ENCODE data around the gene CHD9NB. TPM values are rescaled to one million over a fixed set of nuclear protein-coding genes. Genes with fewer than 3 reads are reported as not detected.

Gene CHD9NB
- total and polyA plus RNA-seq, 10 of the 15 experiments (the other 5 are each of a cell fraction or from before 2014, with no cell fraction given) = 0.14 to 1.6 (median 0.73) TPM

- no peak for TF ChIP-seq TCF12 (IDR thresholded peaks at IDR 0.05; ENCODE audit: low read depth, low read length)
- TF ChIP-seq MTA2 (IDR thresholded peaks at IDR 0.05; ENCODE audit: low read depth) = peak; percentile 70
- peak; percentile 56; the same call in 1 of the 2 replicates for TF ChIP-seq HDGF (IDR thresholded peaks at IDR 0.05)
- TF ChIP-seq PAX8 (IDR thresholded peaks at IDR 0.05) = no peak
- no peak for TF ChIP-seq SIN3A (IDR thresholded peaks at IDR 0.05; ENCODE audit: low read depth, low read length)
- TF ChIP-seq ATF7 (IDR thresholded peaks at IDR 0.05; ENCODE audit: low read depth) = no peak
- no peak for TF ChIP-seq STAT3 (IDR thresholded peaks at IDR 0.05; ENCODE audit: low read depth, low read length)
- no peak for TF ChIP-seq MYB (IDR thresholded peaks at IDR 0.05; ENCODE audit: borderline replicate concordance, low read depth, low read length)
- TF ChIP-seq CBX5 (IDR thresholded peaks at IDR 0.05; ENCODE audit: low read depth) = no peak
- TF ChIP-seq RCOR1 (conservative IDR thresholded peaks at IDR 0.05; ENCODE audit: low read depth, low read length) = no peak
- TF ChIP-seq ZNF24 (IDR thresholded peaks at IDR 0.05) = no peak
- peak; percentile 54; the same call in 1 of the 2 replicates for TF ChIP-seq MLLT1 (IDR thresholded peaks at IDR 0.05)
- no peak for TF ChIP-seq SUPT20H (IDR thresholded peaks at IDR 0.05; ENCODE audit: borderline replicate concordance, control insufficient read depth, low read depth, low read length)
- peak; percentile 92; the same call in 2 of the 3 replicates for TF ChIP-seq POU2F2 (IDR thresholded peaks at IDR 0.05; ENCODE audit: borderline replicate concordance, low read depth, low read length)
- peak; percentile 73; the same call in 1 of the 2 replicates for TF ChIP-seq RELB (IDR thresholded peaks at IDR 0.05; ENCODE audit: low read depth)
- TF ChIP-seq ZNF384 (IDR thresholded peaks at IDR 0.05; ENCODE audit: borderline replicate concordance, low read depth, low read length) = no peak
- peak; percentile 90 for TF ChIP-seq IKZF1 (conservative IDR thresholded peaks at IDR 0.05)
- TF ChIP-seq FOS (IDR thresholded peaks at IDR 0.05; ENCODE audit: borderline replicate concordance, extremely low read depth, insufficient read length) = no peak
- no peak for TF ChIP-seq RB1 (IDR thresholded peaks at IDR 0.05; ENCODE audit: borderline replicate concordance)
- TF ChIP-seq SMAD1 (IDR thresholded peaks at IDR 0.05; ENCODE audit: low read depth, partially characterized antibody) = no peak
- TF ChIP-seq USF1 (IDR thresholded peaks at IDR 0.05; ENCODE audit: borderline replicate concordance, extremely low read length, insufficient read depth, low read depth, low read length) = no peak
- no peak; the same call in none of the 2 replicates for TF ChIP-seq NBN (IDR thresholded peaks at IDR 0.05)
- no peak for TF ChIP-seq ZZZ3 (IDR thresholded peaks at IDR 0.05; ENCODE audit: control insufficient read depth, insufficient read length, low read depth)
- no peak for TF ChIP-seq ZNF217 (IDR thresholded peaks at IDR 0.05)
- no peak for TF ChIP-seq ATF3 (IDR thresholded peaks at IDR 0.05; ENCODE audit: borderline replicate concordance, extremely low read depth, low read depth, low read length)
- TF ChIP-seq ASH2L (IDR thresholded peaks at IDR 0.05; ENCODE audit: borderline replicate concordance, low read depth) = no peak
- TF ChIP-seq MXI1 (IDR thresholded peaks at IDR 0.05; ENCODE audit: low read depth, low read length) = 0 out of 2 replicates have a peak, but pooled peaks have one; percentile 22
- no peak for TF ChIP-seq ELK1 (IDR thresholded peaks at IDR 0.05; ENCODE audit: low read depth, low read length)
These were observed 15.7 kb upstream of the CHD9NB start (continued) for GRCh38 chr16:53068423-53068833.

Measured in GM12878 (cell line).